ENCODE data around the gene TLX1.

GRCh38 chr10:101145145-101145544, 14.0 kb downstream of the TLX1 start:
- no peak for TF ChIP-seq EZH2phosphoT487 (IDR thresholded peaks at IDR 0.05; ENCODE audit: low read depth)
- TF ChIP-seq, protein P1, sequence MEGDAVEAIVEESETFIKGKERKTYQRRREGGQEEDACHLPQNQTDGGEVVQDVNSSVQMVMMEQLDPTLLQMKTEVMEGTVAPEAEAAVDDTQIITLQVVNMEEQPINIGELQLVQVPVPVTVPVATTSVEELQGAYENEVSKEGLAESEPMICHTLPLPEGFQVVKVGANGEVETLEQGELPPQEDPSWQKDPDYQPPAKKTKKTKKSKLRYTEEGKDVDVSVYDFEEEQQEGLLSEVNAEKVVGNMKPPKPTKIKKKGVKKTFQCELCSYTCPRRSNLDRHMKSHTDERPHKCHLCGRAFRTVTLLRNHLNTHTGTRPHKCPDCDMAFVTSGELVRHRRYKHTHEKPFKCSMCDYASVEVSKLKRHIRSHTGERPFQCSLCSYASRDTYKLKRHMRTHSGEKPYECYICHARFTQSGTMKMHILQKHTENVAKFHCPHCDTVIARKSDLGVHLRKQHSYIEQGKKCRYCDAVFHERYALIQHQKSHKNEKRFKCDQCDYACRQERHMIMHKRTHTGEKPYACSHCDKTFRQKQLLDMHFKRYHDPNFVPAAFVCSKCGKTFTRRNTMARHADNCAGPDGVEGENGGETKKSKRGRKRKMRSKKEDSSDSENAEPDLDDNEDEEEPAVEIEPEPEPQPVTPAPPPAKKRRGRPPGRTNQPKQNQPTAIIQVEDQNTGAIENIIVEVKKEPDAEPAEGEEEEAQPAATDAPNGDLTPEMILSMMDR (IDR thresholded peaks at IDR 0.05; ENCODE audit: low read depth, low read length), result no peak

Measured in OCI-LY3 (cell line).